Measurements from ENCODE around the gene STAP2. TPM values are rescaled to one million over a fixed set of nuclear protein-coding genes. Genes with fewer than 3 reads are reported as not detected.

STAP2 gene
- total and polyA plus RNA-seq, 9 of the 15 experiments (the other 6 are each of a cell fraction or from before 2014, with no cell fraction given), result 1.2 to 9.8 (median 4.5) TPM

GRCh38 chr19:4334929-4335570 lies 3.6 kb downstream of the STAP2 start (continued):
- TF ChIP-seq MGA (IDR thresholded peaks at IDR 0.05), result no peak
- TF ChIP-seq MIER1 (IDR thresholded peaks at IDR 0.05; ENCODE audit: low read depth), result peak; percentile 43; the same call in 1 of the 2 replicates
- no peak for TF ChIP-seq MYC (IDR thresholded peaks at IDR 0.05; ENCODE audit: low read depth, low read length)
- no peak for TF ChIP-seq MYC (CRISPR knock-in tag; IDR thresholded peaks at IDR 0.05; ENCODE audit: borderline replicate concordance, low read depth)
- 0 out of 2 replicates have a peak, but pooled peaks have one; percentile 42 for TF ChIP-seq HLTF (IDR thresholded peaks at IDR 0.05)
- 0 out of 2 replicates have a peak, but pooled peaks have one; percentile 26 for TF ChIP-seq SMARCA5 (IDR thresholded peaks at IDR 0.05)
- TF ChIP-seq TRIM24 (IDR thresholded peaks at IDR 0.05), result peak in 1 of 2 experiments; percentile 33; a peak in 1 of 4 replicates
- no peak for TF ChIP-seq ZBTB8A (IDR thresholded peaks at IDR 0.05; ENCODE audit: partially characterized antibody)
- peak in 1 of 2 experiments; percentile 88; a peak in 2 of 4 replicates for TF ChIP-seq BCLAF1 (IDR thresholded peaks at IDR 0.05; ENCODE audit: borderline replicate concordance in 1 of 2, control insufficient read depth in 1 of 2, low read depth in 2 of 2, low read length in 1 of 2)
- no peak for TF ChIP-seq NFE2L1 (tag; IDR thresholded peaks at IDR 0.05; ENCODE audit: borderline replicate concordance, low read depth)
- TF ChIP-seq EGR1 (conservative IDR thresholded peaks at IDR 0.05), result peak; percentile 95
- TF ChIP-seq LARP7 (IDR thresholded peaks at IDR 0.05), result 0 out of 2 replicates have a peak, but pooled peaks have one; percentile 64
- TF ChIP-seq KLF1 (tag; IDR thresholded peaks at IDR 0.05), result no peak
- peak; percentile 67 for TF ChIP-seq POLR2B (IDR thresholded peaks at IDR 0.05; ENCODE audit: low read depth, partially characterized antibody)
- no peak for TF ChIP-seq FUS (optimal IDR thresholded peaks at IDR 0.05; ENCODE audit: low read depth, low read length)
